ENCODE measurements around the gene DENND1B. TPM values are rescaled to one million over a fixed set of nuclear protein-coding genes. Genes with fewer than 3 reads are reported as not detected.

DENND1B gene
- polyA plus RNA-seq, 1 experiment = 5.2 TPM

DNA sequence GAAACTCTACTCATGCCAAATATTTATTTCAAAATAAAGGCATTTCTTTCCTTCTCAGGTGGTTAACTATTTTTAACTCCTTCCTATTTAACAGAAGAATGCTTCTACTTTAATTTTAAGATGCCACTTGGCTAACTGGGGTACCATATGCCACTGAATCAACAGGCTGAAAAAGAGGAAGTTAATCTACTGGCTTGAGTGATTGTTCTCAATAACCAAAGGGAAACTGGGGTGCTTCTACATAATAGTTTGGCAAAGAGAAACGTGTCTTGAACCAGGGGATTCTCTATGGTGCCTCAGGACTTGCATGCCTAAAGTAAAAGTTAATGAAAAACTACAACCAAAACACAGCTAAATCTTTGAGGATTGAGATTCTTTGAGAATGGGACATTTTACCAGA is 142.6 kb downstream of the DENND1B start:
- Histone ChIP-seq H3K36me3 (ENCODE audit: control insufficient read depth, insufficient read depth, low read length) (no peaks in the 10 kb centered on the region), H3K27me3 (ENCODE audit: control insufficient read depth, insufficient read depth, low read length) (no peaks in the 10 kb centered on the region), H3K4me3 (ENCODE audit: low read depth, low read length) (no peak overlapping the region)
- TF ChIP-seq CTCF (IDR thresholded peaks at IDR 0.05; ENCODE audit: insufficient read depth, low read depth, low read length) = no peak
- POLR2A ChIA-PET = no interaction called here
- DNase-seq (ENCODE audit: low read depth) = no peak
- CTCF ChIA-PET = no interaction called here

DNA sequence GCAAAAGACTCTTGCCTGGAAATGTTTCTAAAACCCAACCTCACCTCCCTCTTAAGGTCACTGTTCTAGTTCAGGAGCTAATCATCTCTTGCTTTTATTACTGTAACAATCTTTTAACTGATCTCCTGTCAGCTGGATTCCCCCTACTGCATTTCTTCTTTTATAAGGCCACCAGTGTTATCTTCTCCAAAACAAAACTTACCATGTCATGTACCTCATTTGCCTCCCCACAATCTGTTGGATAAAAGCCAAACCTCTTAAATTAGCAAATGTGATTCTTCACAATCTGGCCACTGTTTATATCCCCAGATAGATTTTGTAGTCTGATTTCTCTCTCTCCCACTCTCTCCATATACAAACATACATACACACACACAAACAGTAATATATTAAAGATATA is 143.3 kb downstream of the DENND1B start:
- Histone ChIP-seq H3K36me3 (ENCODE audit: control insufficient read depth, insufficient read depth, low read length) (no peaks in the 10 kb centered on the region), H3K4me3 (ENCODE audit: low read depth, low read length) (no peak overlapping the region), H3K27me3 (ENCODE audit: control insufficient read depth, insufficient read depth, low read length) (no peaks in the 10 kb centered on the region)
- TF ChIP-seq CTCF (IDR thresholded peaks at IDR 0.05; ENCODE audit: insufficient read depth, low read depth, low read length) = no peak
- ChIA-PET POLR2A (no interaction called here), CTCF (no interaction called here)
- DNase-seq (ENCODE audit: low read depth) = no peak

DNA sequence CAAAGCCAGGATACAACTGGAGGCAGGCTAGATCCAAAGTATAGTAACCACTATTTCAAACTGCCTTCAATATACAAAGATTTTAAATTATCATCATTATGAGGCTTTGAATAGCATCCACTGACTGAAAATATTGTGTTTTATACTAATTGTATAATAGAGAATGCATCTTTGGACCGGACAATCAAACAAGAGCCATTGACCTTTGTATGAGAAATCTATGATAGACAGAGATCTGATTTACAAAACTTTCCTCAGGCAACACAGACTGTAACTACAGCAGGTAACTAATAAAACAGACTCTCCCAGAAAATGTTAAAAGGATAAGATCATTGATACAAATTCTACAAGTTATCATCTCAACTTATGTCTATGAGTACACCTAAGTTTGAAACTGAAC is 152.9 kb downstream of the DENND1B start:
- TF ChIP-seq CTCF (IDR thresholded peaks at IDR 0.05; ENCODE audit: insufficient read depth, low read depth, low read length) = no peak
- no peak for DNase-seq (ENCODE audit: low read depth)
- POLR2A ChIA-PET = no interaction called here
- no peaks in the 10 kb centered on the region for H3K27me3 ChIP-seq (ENCODE audit: control insufficient read depth, insufficient read depth, low read length)
- CTCF ChIA-PET = interaction anchor here (2.2 kb wide), 1 partner anchor 246 kb away, joined by 8 read pairs; no protein-coding TSS in a partner anchor
- H3K4me3 ChIP-seq (ENCODE audit: low read depth, low read length) = no peak overlapping the region
- H3K36me3 ChIP-seq (ENCODE audit: control insufficient read depth, insufficient read depth, low read length) = no peaks in the 10 kb centered on the region

GRCh38 chr1:197621761-197622160 is 153.5 kb downstream of the DENND1B start:
- POLR2A ChIA-PET = no interaction called here
- DNase-seq (ENCODE audit: low read depth) = no peak
- Histone ChIP-seq H3K27me3 (ENCODE audit: control insufficient read depth, insufficient read depth, low read length) (no peaks in the 10 kb centered on the region), H3K4me3 (ENCODE audit: low read depth, low read length) (no peak overlapping the region), H3K36me3 (ENCODE audit: control insufficient read depth, insufficient read depth, low read length) (no peaks in the 10 kb centered on the region)
- TF ChIP-seq CTCF (IDR thresholded peaks at IDR 0.05; ENCODE audit: insufficient read depth, low read depth, low read length) = no peak
- CTCF ChIA-PET = interaction anchor here (2.2 kb wide), 1 partner anchor 247 kb away, joined by 8 read pairs; no protein-coding TSS in a partner anchor

DNA sequence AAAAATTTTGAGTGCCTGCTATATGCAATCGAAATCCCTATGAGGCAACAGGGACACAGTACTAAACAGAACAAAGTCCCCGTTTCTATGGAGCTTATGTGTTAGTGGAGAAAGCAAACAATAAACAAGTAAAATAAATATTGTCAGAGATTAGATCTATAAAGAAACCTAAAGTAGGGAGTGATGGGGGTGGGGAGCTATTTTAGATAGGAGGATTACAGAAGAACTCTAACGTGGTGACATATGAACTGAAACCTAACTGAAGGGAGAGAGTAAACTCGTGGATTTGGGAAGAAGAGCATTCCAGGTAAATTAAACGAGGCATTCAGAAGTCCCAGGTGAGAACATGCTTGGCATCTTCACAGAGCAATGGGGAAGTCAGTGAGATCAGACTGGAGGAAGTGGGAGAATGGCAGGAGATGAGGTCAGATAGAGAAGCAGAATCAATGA is 154.5 kb downstream of the DENND1B start:
- ChIA-PET POLR2A (no interaction called here), CTCF (interaction anchor here (2.2 kb wide), 1 partner anchor 248 kb away, joined by 8 read pairs; no protein-coding TSS in a partner anchor)
- no peak for TF ChIP-seq CTCF (IDR thresholded peaks at IDR 0.05; ENCODE audit: insufficient read depth, low read depth, low read length)
- no peaks in the 10 kb centered on the region for H3K36me3 ChIP-seq (ENCODE audit: control insufficient read depth, insufficient read depth, low read length)
- H3K4me3 ChIP-seq (ENCODE audit: low read depth, low read length) = no peak overlapping the region
- no peaks in the 10 kb centered on the region for H3K27me3 ChIP-seq (ENCODE audit: control insufficient read depth, insufficient read depth, low read length)
- DNase-seq (ENCODE audit: low read depth) = no peak

Measured in BJ (cell line).